BE2C (cell line): ENCODE measurements around the gene SETD2. TPM values are rescaled to one million over a fixed set of nuclear protein-coding genes. Genes with fewer than 3 reads are reported as not detected.
"Not testable (repeated sequence)": the region's sequence is repeated elsewhere in the genome, so short reads cannot be mapped to it uniquely, and the experiment has no call there.

Experiments used
- DNase-seq: peaks from one replicate; pipeline ENCODE4 v3.0.0-alpha.2; 2020
- H3K27me3 ChIP-seq: fragments of 250-450 bp; sonication (Bioruptor Pico); 2 replicates; pipeline ENCODE4 v1.5.1; 2020; ENCODE audit warnings: mild to moderate bottlenecking
- H3K36me3 ChIP-seq: fragments of 250-450 bp; sonication (Bioruptor Pico); 2 replicates; pipeline ENCODE4 v1.5.1; 2020; ENCODE audit warnings: mild to moderate bottlenecking
- H3K4me1 ChIP-seq: fragments of 250-450 bp; sonication (Bioruptor Pico); 2 replicates; pipeline ENCODE4 v1.5.1; 2020
- H3K4me3 ChIP-seq: 2 replicates; pipeline ENCODE4 v1.5.1; 2011; ENCODE audit warnings: low read depth, low read length
- H3K9me3 ChIP-seq: fragments of 250-450 bp; sonication (Bioruptor Pico); 2 replicates; pipeline ENCODE4 v1.5.1; 2020
- polyA plus RNA-seq: library from polyadenylated mRNA; unstranded; fragments of >200 nt; gene quantifications from one replicate; pipeline ENCODE4 v1.2.1, GENCODE V29; 2012; ENCODE audit warnings: low read depth, missing spikeins; ENCODE audit not compliant: insufficient read length, insufficient read depth
- TF ChIP-seq, protein P1 (sequence below): IDR thresholded peaks from 2 replicates; pipeline ENCODE4 v1.5.1; 2012; ENCODE audit warnings: mild to moderate bottlenecking, low read depth, low read length

Gene SETD2, protein sequence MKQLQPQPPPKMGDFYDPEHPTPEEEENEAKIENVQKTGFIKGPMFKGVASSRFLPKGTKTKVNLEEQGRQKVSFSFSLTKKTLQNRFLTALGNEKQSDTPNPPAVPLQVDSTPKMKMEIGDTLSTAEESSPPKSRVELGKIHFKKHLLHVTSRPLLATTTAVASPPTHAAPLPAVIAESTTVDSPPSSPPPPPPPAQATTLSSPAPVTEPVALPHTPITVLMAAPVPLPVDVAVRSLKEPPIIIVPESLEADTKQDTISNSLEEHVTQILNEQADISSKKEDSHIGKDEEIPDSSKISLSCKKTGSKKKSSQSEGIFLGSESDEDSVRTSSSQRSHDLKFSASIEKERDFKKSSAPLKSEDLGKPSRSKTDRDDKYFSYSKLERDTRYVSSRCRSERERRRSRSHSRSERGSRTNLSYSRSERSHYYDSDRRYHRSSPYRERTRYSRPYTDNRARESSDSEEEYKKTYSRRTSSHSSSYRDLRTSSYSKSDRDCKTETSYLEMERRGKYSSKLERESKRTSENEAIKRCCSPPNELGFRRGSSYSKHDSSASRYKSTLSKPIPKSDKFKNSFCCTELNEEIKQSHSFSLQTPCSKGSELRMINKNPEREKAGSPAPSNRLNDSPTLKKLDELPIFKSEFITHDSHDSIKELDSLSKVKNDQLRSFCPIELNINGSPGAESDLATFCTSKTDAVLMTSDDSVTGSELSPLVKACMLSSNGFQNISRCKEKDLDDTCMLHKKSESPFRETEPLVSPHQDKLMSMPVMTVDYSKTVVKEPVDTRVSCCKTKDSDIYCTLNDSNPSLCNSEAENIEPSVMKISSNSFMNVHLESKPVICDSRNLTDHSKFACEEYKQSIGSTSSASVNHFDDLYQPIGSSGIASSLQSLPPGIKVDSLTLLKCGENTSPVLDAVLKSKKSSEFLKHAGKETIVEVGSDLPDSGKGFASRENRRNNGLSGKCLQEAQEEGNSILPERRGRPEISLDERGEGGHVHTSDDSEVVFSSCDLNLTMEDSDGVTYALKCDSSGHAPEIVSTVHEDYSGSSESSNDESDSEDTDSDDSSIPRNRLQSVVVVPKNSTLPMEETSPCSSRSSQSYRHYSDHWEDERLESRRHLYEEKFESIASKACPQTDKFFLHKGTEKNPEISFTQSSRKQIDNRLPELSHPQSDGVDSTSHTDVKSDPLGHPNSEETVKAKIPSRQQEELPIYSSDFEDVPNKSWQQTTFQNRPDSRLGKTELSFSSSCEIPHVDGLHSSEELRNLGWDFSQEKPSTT (N-terminal part only)
- polyA plus RNA-seq, result 66.8 TPM

DNA sequence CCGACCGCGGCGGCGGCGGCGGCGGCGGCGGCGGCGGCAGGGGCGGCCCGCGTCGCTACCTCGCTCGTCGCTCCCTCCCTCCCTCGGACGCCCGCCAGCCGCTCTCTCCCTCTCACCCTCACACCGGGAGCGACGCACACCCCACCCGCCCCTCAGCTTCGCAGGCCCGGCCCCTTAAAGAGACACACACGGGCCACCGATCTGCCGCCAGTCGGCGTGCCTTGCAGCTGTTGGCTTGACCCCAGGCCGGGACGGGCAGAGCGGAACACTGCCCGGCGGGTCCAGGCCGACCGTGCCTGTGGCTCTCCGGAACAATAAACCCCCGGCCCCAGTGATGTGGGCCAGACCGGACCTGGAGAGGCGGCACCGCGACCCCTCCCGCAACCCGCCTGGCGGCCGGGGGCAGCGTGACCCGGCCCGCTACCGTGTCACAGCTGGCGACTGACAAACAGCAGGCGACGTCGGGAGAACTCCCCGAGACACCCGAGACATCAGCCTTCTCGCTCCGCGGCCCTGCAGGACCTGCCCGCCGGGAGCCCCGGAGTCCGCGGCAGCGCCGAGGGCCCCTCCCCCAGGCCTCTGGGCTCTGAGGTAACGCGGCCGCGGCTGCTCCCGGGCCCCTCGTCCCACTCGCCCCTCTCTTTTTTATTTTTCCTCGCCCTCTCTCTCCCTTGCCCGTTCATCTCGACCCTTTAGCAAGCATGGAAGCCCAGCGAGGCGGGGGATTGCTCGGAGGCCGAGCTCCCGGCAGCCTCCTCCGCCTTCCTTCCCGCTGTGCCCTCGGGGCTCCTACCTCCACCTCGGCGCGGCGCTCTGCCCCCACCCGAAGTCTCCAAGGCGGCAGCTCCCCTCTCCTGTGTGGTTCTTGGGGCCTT is at the start of gene SETD2:
Gene SETD2 (minus strand): TSS at position 107 of the 875 bp plus-strand sequence. CDS start 189 bp downstream, outside the sequence.
- H3K9me3 ChIP-seq, result no peaks in the 10 kb centered on the region
- H3K27me3 ChIP-seq, result no peaks in the 10 kb centered on the region
- H3K36me3 ChIP-seq, result no peaks in the 10 kb centered on the region
- H3K4me1 ChIP-seq, result no peaks in the 10 kb centered on the region
- TF ChIP-seq, protein P1, sequence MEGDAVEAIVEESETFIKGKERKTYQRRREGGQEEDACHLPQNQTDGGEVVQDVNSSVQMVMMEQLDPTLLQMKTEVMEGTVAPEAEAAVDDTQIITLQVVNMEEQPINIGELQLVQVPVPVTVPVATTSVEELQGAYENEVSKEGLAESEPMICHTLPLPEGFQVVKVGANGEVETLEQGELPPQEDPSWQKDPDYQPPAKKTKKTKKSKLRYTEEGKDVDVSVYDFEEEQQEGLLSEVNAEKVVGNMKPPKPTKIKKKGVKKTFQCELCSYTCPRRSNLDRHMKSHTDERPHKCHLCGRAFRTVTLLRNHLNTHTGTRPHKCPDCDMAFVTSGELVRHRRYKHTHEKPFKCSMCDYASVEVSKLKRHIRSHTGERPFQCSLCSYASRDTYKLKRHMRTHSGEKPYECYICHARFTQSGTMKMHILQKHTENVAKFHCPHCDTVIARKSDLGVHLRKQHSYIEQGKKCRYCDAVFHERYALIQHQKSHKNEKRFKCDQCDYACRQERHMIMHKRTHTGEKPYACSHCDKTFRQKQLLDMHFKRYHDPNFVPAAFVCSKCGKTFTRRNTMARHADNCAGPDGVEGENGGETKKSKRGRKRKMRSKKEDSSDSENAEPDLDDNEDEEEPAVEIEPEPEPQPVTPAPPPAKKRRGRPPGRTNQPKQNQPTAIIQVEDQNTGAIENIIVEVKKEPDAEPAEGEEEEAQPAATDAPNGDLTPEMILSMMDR, result no peak
- peak; percentile 91 for DNase-seq
- H3K4me3 ChIP-seq, result peak within 1 kb of the TSS; percentile 82

DNA sequence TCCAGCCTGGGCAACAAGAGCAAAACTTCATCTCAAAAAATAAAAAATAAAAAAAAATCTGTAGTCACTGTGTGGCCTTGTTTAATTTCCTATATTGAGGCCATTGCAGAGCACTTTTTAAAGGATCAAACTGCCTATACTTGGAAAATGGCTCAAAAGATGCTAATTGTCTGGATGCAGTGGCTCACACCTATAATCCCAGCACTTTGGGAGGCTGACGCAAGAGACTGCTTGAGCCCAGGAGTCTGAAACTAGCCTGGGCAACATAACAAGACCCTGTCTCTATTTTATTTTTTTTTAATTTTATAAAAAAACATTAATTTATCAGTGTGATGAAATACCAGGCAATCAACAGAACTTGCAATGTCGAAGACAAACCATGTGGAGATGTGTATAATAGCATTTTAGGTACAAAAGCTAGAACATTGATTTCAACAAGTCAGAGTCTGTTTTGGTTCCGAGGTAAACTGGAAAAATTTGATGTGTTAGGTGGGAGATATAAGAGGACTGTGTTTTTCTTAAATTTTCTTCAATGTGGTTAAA is 47.0 kb upstream of the SETD2 start:
- Histone ChIP-seq H3K9me3 (no peaks in the 10 kb centered on the region), H3K36me3 (no peaks in the 10 kb centered on the region), H3K27me3 (no peaks in the 10 kb centered on the region), H3K4me1 (no peaks in the 10 kb centered on the region), H3K4me3 (no peak overlapping the region)
- TF ChIP-seq, protein P1, result no peak
- DNase-seq, result no peak

DNA sequence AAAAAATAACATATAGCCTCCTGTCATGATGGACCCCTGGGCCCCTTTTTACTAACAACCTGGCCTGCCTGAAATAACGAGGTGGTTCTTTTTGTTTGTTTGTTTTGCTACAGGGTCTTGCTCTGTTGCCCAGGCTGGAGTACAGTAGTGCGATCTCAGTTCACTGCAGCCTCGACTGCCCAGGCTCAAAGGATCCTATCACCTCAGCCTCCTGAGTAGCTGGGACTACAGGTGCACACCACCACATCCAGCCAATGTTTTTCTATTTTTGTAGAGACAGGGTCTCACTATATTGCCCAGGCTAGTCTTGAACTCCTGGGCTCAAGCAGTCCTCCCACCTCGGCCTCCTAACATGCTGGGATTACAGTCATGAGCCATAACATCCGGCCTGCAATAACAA is 42.1 kb upstream of the SETD2 start:
- not testable (repeated sequence) for H3K36me3 ChIP-seq, H3K9me3 ChIP-seq, DNase-seq, H3K4me1 ChIP-seq, H3K4me3 ChIP-seq, H3K27me3 ChIP-seq

DNA sequence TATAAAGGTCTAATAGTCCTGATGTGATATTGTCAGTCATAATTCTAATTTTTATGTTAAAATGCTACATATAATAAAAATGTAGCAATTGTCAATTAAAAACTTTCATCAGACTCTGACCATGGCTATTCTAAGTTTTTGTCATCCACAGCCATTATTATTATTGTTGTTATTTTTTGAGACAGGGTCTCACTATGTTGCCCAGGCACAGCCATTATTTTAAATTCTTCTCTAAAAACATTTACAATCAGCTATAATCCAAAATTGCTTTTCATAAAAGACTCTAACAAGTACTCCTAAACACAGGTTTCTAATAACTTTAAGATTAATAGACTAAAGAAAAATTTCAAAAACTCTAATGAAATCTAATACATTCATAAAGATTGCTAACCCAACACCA is 41.0 kb upstream of the SETD2 start:
- no peaks in the 10 kb centered on the region for H3K9me3 ChIP-seq
- DNase-seq, result no peak
- H3K4me1 ChIP-seq, result no peaks in the 10 kb centered on the region
- H3K27me3 ChIP-seq, result no peaks in the 10 kb centered on the region
- no peaks in the 10 kb centered on the region for H3K36me3 ChIP-seq
- TF ChIP-seq, protein P1, result no peak
- no peak overlapping the region for H3K4me3 ChIP-seq

DNA sequence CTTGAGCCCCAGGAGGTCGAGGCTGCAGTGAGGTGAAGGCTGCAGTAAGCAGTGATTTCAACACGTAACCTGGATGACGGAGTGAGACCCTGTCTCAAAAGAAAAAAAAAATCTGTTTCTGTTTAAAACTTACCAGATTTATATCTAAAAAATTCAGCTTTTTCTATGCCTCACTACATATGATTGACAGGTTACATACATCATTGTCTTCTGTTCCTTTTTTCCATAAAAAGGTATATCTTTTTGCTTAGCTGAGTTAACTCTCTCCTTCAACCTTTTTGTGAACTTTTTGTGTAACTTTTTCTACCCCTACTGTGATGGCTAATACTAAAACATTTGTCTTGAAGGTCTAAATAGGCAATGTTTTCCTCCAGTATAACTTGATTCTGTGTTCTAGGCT is 38.6 kb upstream of the SETD2 start:
- no peaks in the 10 kb centered on the region for H3K27me3 ChIP-seq
- no peaks in the 10 kb centered on the region for H3K36me3 ChIP-seq
- H3K4me1 ChIP-seq, result no peaks in the 10 kb centered on the region
- no peak for DNase-seq
- H3K4me3 ChIP-seq, result no peak overlapping the region
- TF ChIP-seq, protein P1, result no peak
- H3K9me3 ChIP-seq, result no peaks in the 10 kb centered on the region
